ENCODE data around the gene BUD31. TPM values are rescaled to one million over a fixed set of nuclear protein-coding genes. Genes with fewer than 3 reads are reported as not detected.

BUD31 gene
- total and polyA plus RNA-seq, 9 of the 15 experiments (the other 6 are each of a cell fraction or from before 2014, with no cell fraction given), result 105 to 342 (median 247) TPM

GRCh38 chr7:99386584-99387238 is 22.1 kb upstream of the BUD31 start (continued):
- TF ChIP-seq, protein P1, sequence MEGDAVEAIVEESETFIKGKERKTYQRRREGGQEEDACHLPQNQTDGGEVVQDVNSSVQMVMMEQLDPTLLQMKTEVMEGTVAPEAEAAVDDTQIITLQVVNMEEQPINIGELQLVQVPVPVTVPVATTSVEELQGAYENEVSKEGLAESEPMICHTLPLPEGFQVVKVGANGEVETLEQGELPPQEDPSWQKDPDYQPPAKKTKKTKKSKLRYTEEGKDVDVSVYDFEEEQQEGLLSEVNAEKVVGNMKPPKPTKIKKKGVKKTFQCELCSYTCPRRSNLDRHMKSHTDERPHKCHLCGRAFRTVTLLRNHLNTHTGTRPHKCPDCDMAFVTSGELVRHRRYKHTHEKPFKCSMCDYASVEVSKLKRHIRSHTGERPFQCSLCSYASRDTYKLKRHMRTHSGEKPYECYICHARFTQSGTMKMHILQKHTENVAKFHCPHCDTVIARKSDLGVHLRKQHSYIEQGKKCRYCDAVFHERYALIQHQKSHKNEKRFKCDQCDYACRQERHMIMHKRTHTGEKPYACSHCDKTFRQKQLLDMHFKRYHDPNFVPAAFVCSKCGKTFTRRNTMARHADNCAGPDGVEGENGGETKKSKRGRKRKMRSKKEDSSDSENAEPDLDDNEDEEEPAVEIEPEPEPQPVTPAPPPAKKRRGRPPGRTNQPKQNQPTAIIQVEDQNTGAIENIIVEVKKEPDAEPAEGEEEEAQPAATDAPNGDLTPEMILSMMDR (IDR thresholded peaks at IDR 0.05 in 2 of 3, conservative IDR thresholded peaks at IDR 0.05 in 1 of 3; ENCODE audit: insufficient read depth in 2 of 3, low read depth in 1 of 3, low read length in 3 of 3), result peak; percentile 69 to 81 (median 72)
- TF ChIP-seq CREB1 (IDR thresholded peaks at IDR 0.05) (no peak), CREB1 (CRISPR knock-in tag; IDR thresholded peaks at IDR 0.05) (0 out of 2 replicates have a peak, but pooled peaks have one; percentile 40), ETV6 (IDR thresholded peaks at IDR 0.05; ENCODE audit: borderline replicate concordance in 1 of 2, low read depth in 2 of 2, low read length in 1 of 2) (no peak), ETV6 (CRISPR knock-in tag; IDR thresholded peaks at IDR 0.05; ENCODE audit: borderline replicate concordance) (no peak), FOXK2 (conservative IDR thresholded peaks at IDR 0.05 in 1 of 2, IDR thresholded peaks at IDR 0.05 in 1 of 2; ENCODE audit: low read depth in 2 of 2) (0 out of 4 replicates have a peak, but pooled peaks of 1 of the 2 experiments have one; percentile 18), RBFOX2 (IDR thresholded peaks at IDR 0.05; ENCODE audit: low read depth, low read length) (peak; percentile 16; the same call in 1 of the 2 replicates), SMARCA5 (IDR thresholded peaks at IDR 0.05) (0 out of 2 replicates have a peak, but pooled peaks have one; percentile 52), ZNF592 (IDR thresholded peaks at IDR 0.05) (0 out of 2 replicates have a peak, but pooled peaks have one; percentile 25), MAZ (CRISPR knock-in tag; conservative IDR thresholded peaks at IDR 0.05 in 1 of 2, IDR thresholded peaks at IDR 0.05 in 1 of 2) (0 out of 4 replicates have a peak, but pooled peaks of 1 of the 2 experiments have one; percentile 52), ZNF3 (CRISPR knock-in tag; IDR thresholded peaks at IDR 0.05) (no peak), ESRRA (IDR thresholded peaks at IDR 0.05; ENCODE audit: borderline replicate concordance, low read depth) (peak; percentile 12; the same call in 1 of the 2 replicates), TFAP4 (CRISPR knock-in tag; IDR thresholded peaks at IDR 0.05; ENCODE audit: borderline replicate concordance) (peak; percentile 26; the same call in 1 of the 2 replicates), ZNF280B (CRISPR knock-in tag; IDR thresholded peaks at IDR 0.05) (no peak), ARID2 (IDR thresholded peaks at IDR 0.05) (peak; percentile 73)
- TF ChIP-seq, protein P2, sequence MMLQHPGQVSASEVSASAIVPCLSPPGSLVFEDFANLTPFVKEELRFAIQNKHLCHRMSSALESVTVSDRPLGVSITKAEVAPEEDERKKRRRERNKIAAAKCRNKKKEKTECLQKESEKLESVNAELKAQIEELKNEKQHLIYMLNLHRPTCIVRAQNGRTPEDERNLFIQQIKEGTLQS (IDR thresholded peaks at IDR 0.05), result no peak
- TF ChIP-seq, protein P2 (CRISPR knock-in tag; conservative IDR thresholded peaks at IDR 0.05), result 0 out of 2 replicates have a peak, but pooled peaks have one; percentile 44
